GM12878 (cell line): Measurements from ENCODE around the gene RAB36. TPM values are rescaled to one million over a fixed set of nuclear protein-coding genes. Genes with fewer than 3 reads are reported as not detected.
A peak's percentile ranks its signal among the peaks of the same experiment; 100 is the strongest.

Experiments
- BCL3 ChIP-seq: IDR thresholded peaks from 2 replicates; pipeline ENCODE4 v1.6.1; 2011; ENCODE audit warnings: borderline replicate concordance, low read depth, mild to moderate bottlenecking, moderate library complexity, low read length; ENCODE audit not compliant: insufficient read depth, poor library complexity, severe bottlenecking
- BMI1 ChIP-seq: fragments of 450-650 bp; IDR thresholded peaks from 2 replicates; pipeline ENCODE4 v1.6.1; 2016; ENCODE audit warnings: mild to moderate bottlenecking, moderate library complexity, borderline replicate concordance
- FOXM1 ChIP-seq: IDR thresholded peaks from 2 replicates; pipeline ENCODE4 v1.6.1; 2012; ENCODE audit warnings: low read depth, mild to moderate bottlenecking, inconsistent platforms, low read length, moderate library complexity
- GATAD2B ChIP-seq: fragments of 450-650 bp; conservative IDR thresholded peaks from 2 replicates; pipeline ENCODE4 v1.6.1; 2017; ENCODE audit warnings: low read depth, mild to moderate bottlenecking, moderate library complexity
- LARP7 ChIP-seq: fragments of 450-650 bp; IDR thresholded peaks from 2 replicates; pipeline ENCODE4 v1.6.1; 2017; ENCODE audit warnings: mild to moderate bottlenecking
- MEF2B ChIP-seq: fragments of 450-650 bp; IDR thresholded peaks from 2 replicates; pipeline ENCODE4 v1.6.1; 2018; ENCODE audit warnings: mild to moderate bottlenecking, moderate library complexity; ENCODE audit not compliant: partially characterized antibody, poor library complexity, severe bottlenecking
- MLLT1 ChIP-seq: fragments of 450-650 bp; IDR thresholded peaks from 2 replicates; pipeline ENCODE4 v1.6.1; 2016; ENCODE audit warnings: mild to moderate bottlenecking
- MYC ChIP-seq: IDR thresholded peaks from 2 replicates; pipeline ENCODE4 v1.6.1; 2011; ENCODE audit warnings: mild to moderate bottlenecking, low read length, moderate library complexity, inconsistent platforms; ENCODE audit not compliant: insufficient read depth, insufficient replicate concordance, insufficient read length, severe bottlenecking
- NFIC ChIP-seq: IDR thresholded peaks from 2 replicates; pipeline ENCODE4 v1.6.1; 2012; ENCODE audit warnings: low read depth, mild to moderate bottlenecking, inconsistent platforms, low read length, moderate library complexity
- NFYA ChIP-seq: IDR thresholded peaks from 2 replicates; pipeline ENCODE4 v1.6.1; 2011; ENCODE audit warnings: low read depth, mild to moderate bottlenecking, low read length, improper control_type of control experiment, borderline replicate concordance
- NRF1 ChIP-seq: conservative IDR thresholded peaks from 2 replicates; pipeline ENCODE4 v1.6.1; 2011; ENCODE audit warnings: mild to moderate bottlenecking, low read depth, low read length, improper control_type of control experiment
- SMAD1 ChIP-seq: fragments of 450-650 bp; IDR thresholded peaks from 2 replicates; pipeline ENCODE4 v1.6.1; 2018; ENCODE audit warnings: mild to moderate bottlenecking, low read depth; ENCODE audit not compliant: partially characterized antibody
- SUPT20H ChIP-seq: IDR thresholded peaks from 2 replicates; pipeline ENCODE4 v1.6.1; 2011; ENCODE audit warnings: low read depth, mild to moderate bottlenecking, low read length, moderate library complexity, borderline replicate concordance; ENCODE audit not compliant: control insufficient read depth
- TBL1XR1 ChIP-seq: IDR thresholded peaks from 2 replicates; pipeline ENCODE4 v1.6.1; 2012; ENCODE audit warnings: low read depth, low read length, improper control_type of control experiment
- polyA plus RNA-seq, 11 experiments: library from polyadenylated mRNA; depleted of rRNA in 4 of 11; unstranded in 6 of 11; stranded (reverse) in 5 of 11; fragments of >200 nt; fragmentation: Nextera tagmentation in 4 of 11; fragmentation: Illumina TruSeq in 1 of 11; extraction: Ambion mirVana in 4 of 11; extraction: Trizol in 1 of 11; gene quantifications; 1 replicate in 1 of 11; 2 replicates in 10 of 11; pipeline versions ENCODE4 v1.2.1 to v1.2.3, GENCODE V29; 2011 to 2016; ENCODE audit warnings: inconsistent platforms in 2 of 11, missing spikeins in 2 of 11, low read depth in 1 of 11
- total RNA-seq, 4 experiments: library from RNA; depleted of rRNA in 3 of 4; stranded (reverse); fragments of >200 nt in 3 of 4; fragmentation: Illumina TruSeq in 1 of 4; extraction: Trizol in 1 of 4; gene quantifications; 2 replicates each; pipeline versions ENCODE4 v1.2.1 to v1.2.3, GENCODE V29; 2013 to 2021
- TF ChIP-seq, protein P1 (sequence below): fragments of 450-650 bp; formaldehyde crosslinking; IDR thresholded peaks from 2 replicates; pipeline ENCODE4 v1.5.0; 2022; ENCODE audit warnings: mild to moderate bottlenecking, missing genetic modification characterization
- TF ChIP-seq, protein P2 (sequence below): fragments of 450-650 bp; conservative IDR thresholded peaks from 2 replicates; pipeline ENCODE4 v1.6.1; 2017; ENCODE audit warnings: mild to moderate bottlenecking, moderate library complexity
- TF ChIP-seq, protein P3 (sequence below): fragments of 450-650 bp; IDR thresholded peaks from 2 replicates; pipeline ENCODE4 v1.6.1; 2014; ENCODE audit warnings: mild to moderate bottlenecking

RAB36 gene
- total and polyA plus RNA-seq, 10 of the 15 experiments (the other 5 are each of a cell fraction or from before 2014, with no cell fraction given): 0.31 to 2.7 (median 1.1) TPM

- TF ChIP-seq, protein P1, sequence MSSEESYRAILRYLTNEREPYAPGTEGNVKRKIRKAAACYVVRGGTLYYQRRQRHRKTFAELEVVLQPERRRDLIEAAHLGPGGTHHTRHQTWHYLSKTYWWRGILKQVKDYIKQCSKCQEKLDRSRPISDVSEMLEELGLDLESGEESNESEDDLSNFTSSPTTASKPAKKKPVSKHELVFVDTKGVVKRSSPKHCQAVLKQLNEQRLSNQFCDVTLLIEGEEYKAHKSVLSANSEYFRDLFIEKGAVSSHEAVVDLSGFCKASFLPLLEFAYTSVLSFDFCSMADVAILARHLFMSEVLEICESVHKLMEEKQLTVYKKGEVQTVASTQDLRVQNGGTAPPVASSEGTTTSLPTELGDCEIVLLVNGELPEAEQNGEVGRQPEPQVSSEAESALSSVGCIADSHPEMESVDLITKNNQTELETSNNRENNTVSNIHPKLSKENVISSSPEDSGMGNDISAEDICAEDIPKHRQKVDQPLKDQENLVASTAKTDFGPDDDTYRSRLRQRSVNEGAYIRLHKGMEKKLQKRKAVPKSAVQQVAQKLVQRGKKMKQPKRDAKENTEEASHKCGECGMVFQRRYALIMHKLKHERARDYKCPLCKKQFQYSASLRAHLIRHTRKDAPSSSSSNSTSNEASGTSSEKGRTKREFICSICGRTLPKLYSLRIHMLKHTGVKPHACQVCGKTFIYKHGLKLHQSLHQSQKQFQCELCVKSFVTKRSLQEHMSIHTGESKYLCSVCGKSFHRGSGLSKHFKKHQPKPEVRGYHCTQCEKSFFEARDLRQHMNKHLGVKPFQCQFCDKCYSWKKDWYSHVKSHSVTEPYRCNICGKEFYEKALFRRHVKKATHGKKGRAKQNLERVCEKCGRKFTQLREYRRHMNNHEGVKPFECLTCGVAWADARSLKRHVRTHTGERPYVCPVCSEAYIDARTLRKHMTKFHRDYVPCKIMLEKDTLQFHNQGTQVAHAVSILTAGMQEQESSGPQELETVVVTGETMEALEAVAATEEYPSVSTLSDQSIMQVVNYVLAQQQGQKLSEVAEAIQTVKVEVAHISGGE (CRISPR knock-in tag): no peak
- TF ChIP-seq GATAD2B: no peak
- no peak for TF ChIP-seq BMI1
- no peak for TF ChIP-seq BCL3
- no peak for TF ChIP-seq SMAD1
- TF ChIP-seq MLLT1: 0 out of 2 replicates have a peak, but pooled peaks have one; percentile 9
- TF ChIP-seq LARP7: no peak
- TF ChIP-seq NRF1: no peak
- TF ChIP-seq, protein P2, sequence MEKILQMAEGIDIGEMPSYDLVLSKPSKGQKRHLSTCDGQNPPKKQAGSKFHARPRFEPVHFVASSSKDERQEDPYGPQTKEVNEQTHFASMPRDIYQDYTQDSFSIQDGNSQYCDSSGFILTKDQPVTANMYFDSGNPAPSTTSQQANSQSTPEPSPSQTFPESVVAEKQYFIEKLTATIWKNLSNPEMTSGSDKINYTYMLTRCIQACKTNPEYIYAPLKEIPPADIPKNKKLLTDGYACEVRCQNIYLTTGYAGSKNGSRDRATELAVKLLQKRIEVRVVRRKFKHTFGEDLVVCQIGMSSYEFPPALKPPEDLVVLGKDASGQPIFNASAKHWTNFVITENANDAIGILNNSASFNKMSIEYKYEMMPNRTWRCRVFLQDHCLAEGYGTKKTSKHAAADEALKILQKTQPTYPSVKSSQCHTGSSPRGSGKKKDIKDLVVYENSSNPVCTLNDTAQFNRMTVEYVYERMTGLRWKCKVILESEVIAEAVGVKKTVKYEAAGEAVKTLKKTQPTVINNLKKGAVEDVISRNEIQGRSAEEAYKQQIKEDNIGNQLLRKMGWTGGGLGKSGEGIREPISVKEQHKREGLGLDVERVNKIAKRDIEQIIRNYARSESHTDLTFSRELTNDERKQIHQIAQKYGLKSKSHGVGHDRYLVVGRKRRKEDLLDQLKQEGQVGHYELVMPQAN: no peak
- TF ChIP-seq, protein P3, sequence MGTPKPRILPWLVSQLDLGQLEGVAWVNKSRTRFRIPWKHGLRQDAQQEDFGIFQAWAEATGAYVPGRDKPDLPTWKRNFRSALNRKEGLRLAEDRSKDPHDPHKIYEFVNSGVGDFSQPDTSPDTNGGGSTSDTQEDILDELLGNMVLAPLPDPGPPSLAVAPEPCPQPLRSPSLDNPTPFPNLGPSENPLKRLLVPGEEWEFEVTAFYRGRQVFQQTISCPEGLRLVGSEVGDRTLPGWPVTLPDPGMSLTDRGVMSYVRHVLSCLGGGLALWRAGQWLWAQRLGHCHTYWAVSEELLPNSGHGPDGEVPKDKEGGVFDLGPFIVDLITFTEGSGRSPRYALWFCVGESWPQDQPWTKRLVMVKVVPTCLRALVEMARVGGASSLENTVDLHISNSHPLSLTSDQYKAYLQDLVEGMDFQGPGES: no peak
- no peak for TF ChIP-seq NFIC
- no peak for TF ChIP-seq MYC
- TF ChIP-seq TBL1XR1: no peak
- no peak for TF ChIP-seq FOXM1
- TF ChIP-seq MEF2B: peak; percentile 34
- TF ChIP-seq NFYA: no peak
- TF ChIP-seq SUPT20H: no peak
Measured at GRCh38 chr22:23179381-23180299, 34.4 kb downstream of the RAB36 start (continued).
